K562 treated with DMSO at 1 percent for 48 hours (cell line): ENCODE data around the gene TMSB10. TPM values are rescaled to one million over a fixed set of nuclear protein-coding genes. Genes with fewer than 3 reads are reported as not detected.

ENCODE experiments used
- total RNA-seq: library from RNA; unstranded; fragments of 300-600 nt; gene quantifications from 2 replicates; pipeline ENCODE4 v1.2.3, GENCODE V29; 2022; ENCODE audit warnings: low replicate concordance; ENCODE audit errors: extremely low read depth

TMSB10 gene
- 2,112 TPM in 1 of 2 replicates, not detected in the other for total RNA-seq

DNA sequence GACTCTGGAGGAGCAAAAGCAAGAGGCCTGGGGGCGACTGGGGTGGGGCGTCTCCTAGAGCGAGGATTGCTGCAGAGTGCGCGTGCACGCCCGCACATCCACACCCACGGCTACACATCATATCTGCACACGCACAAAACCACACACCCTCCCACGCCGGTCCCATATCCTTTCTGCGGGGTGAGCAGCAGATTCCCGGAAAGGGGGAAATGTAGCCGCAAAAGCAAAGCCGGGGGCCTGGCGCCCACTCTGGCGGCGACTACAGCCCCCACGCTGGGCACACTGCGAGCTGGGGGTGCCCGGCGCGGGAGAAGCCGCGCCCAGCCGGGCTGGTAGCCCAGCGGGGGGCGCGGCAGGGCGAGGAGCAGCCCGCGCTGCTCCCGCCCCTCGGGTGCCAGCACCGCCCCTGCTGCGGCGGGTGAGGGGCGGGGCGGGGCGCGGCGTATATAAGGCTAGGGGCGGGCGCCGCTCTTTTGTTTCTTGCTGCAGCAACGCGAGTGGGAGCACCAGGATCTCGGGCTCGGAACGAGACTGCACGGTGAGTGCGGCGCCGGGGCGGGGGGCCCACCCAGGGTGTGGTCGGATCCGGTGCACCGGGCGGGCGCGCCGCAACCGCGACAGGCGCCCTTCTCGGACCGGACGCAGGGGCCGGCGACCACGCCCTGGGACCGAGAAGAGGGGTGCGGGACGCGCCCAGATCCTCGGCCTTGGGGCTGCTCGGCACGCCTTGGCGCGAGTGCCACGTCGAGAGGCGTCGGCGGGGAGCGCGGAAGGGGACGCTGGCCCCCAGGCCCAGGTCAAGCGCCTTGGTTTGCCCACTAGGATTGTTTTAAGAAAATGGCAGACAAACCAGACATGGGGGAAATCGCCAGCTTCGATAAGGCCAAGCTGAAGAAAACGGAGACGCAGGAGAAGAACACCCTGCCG is at the start of gene TMSB10:
Gene TMSB10, plus strand, starts transcription at position 476 of the 927 bp plus-strand sequence.

DNA sequence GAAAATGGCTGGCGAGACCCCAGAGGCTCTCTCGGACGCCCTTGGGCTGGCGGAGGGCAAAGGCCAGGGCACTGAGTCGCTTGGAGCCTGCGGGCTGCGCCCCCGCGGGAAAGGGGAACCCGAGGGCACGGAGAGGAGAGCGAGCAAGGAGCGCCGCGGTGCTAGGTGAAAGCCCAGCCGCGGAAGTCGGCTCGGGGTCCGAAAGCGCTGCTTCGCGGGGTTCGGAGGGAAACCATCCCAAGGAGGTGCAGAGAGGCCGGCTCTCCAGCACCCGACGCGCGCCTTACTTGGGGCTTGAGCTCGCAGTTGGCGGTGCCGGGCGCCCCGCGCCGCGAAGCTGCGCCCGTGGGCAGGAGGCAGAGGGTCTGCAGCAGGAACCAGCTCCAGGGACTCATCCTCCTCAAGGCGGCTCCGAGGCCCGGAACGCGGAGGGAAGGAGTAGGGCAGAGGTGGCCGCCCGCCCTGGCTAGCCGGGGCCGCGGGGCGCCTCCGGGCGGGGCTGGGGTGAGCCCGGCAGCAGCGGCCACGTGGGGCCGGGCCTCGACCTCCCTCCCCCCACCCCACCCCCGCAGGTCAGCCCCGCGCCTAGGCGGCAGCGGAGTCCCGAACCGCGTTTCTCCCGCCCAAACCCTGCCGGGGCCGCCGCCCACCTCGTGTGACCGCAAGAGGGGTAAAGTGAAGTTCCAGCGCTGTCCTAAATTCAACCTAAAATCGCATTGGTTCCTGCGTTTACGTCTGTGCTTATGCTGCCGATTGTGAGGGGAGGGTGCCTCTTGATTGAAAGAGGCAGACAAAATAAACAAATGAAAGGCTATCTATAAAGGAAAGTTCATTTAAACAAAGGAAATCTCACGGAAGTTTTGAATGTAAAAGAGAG is 24.6 kb upstream of the TMSB10 start, which contains the start of gene TRABD2A:
Gene TRABD2A, minus strand, starts transcription at position 440 of the 877 bp plus-strand sequence. Its CDS starts 45 bp downstream, at position 395.

Other genes with a start within 250 kb of the TMSB10 start
- gene TRABD2A, start 24.6 kb upstream of the TMSB10 start, total RNA-seq, result not detected in 2 replicates
- not detected in 2 replicates for gene KCMF1, start 65.5 kb downstream of the TMSB10 start, total RNA-seq
- gene TCF7L1, start 227.7 kb downstream of the TMSB10 start, total RNA-seq, result not detected in 2 replicates